Measurements from ENCODE around the gene NCKAP5.

DNA sequence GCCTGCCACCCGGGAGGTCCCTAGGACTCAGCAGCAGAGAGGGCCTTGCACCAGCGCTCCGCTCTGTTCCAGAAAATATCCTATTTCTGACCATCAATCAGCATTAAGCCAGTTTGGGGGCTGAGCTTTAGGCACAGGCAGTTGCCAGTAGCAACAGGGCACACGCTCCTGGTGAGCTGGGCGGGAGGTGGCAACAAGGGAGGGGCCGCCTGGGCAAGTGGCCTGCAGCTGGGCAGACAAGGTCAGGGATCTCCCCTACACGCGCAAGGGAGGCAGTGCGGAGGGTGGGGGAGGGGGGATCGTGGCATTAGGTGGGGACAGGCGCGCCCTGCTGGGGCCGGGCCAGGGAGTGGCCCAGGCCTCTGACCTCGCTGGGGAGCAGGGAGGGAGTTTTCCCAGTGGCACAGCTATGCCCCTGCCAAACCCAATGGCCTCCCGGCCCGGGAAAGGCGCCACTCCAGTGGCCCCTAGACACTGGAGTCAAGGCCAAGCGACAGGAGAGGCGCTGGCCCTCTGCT, 302.8 kb downstream of the NCKAP5 start:
- TF ChIP-seq CTCF (IDR thresholded peaks at IDR 0.05) (no peak), POLR2A (IDR thresholded peaks at IDR 0.05) (no peak)

Data from upper lobe of left lung (tissue), 4 donors.